SK-N-SH (cell line): ENCODE results near the gene CTTN. TPM values are rescaled to one million over a fixed set of nuclear protein-coding genes. Genes with fewer than 3 reads are reported as not detected.

ENCODE experiments used
- CTCF ChIA-PET: fragments of 300-600, 350-600 bp; formaldehyde crosslinking; extraction: SDS; loops from one replicate; lab custom pipeline; 2021; lab: Yijun Ruan, JAX
- POLR2A ChIA-PET: fragments of 350-600 bp; sonication (Branson Sonifier 250); formaldehyde crosslinking; extraction: SDS; loops from one replicate; lab custom pipeline; 2020; ENCODE audit warnings: antibody characterized with exemption, inconsistent platforms; lab: Yijun Ruan, JAX
- DNase-seq: peaks from one replicate; pipeline ENCODE4 v3.0.0; 2012
- H2AFZ ChIP-seq: fragments of 200-600 bp; sonication (generic); 2 replicates; pipeline ENCODE4 v1.8.1; 2016; ENCODE audit warnings: antibody characterized with exemption, mild to moderate bottlenecking, low read depth
- H3F3A ChIP-seq: fragments of 200-600 bp; sonication (generic); replicated peaks from 2 replicates; pipeline ENCODE3; 2016; ENCODE audit warnings: antibody characterized with exemption, mild to moderate bottlenecking; ENCODE audit not compliant: insufficient read depth
- H3K27ac ChIP-seq, 2 experiments: fragments of 200-500 bp in 1 of 2; fragments of 200-600 bp in 1 of 2; sonication (Bioruptor generic) in 1 of 2; sonication (generic), shearing (Covaris generic) in 1 of 2; 2 replicates each; pipeline versions ENCODE4 v1.5.1 to v1.6.1; 2014 to 2016; ENCODE audit warnings: low read depth in 2 of 2, inconsistent platforms in 1 of 2, low read length in 1 of 2, mild to moderate bottlenecking in 1 of 2, mixed read lengths in 1 of 2
- H3K27me3 ChIP-seq: fragments of 200-600 bp; sonication (generic), shearing (Covaris generic); 2 replicates; pipeline ENCODE4 v1.6.1; 2016; ENCODE audit warnings: mixed run types; ENCODE audit not compliant: insufficient read depth
- H3K36me3 ChIP-seq, 2 experiments: fragments of 200-500 bp in 1 of 2; fragments of 200-600 bp in 1 of 2; sonication (Bioruptor generic) in 1 of 2; sonication (generic) in 1 of 2; replicated peaks in 1 of 2; 2 replicates each; pipeline versions ENCODE3 to v1.5.1; 2014 to 2016; ENCODE audit warnings: low read length in 1 of 2, mild to moderate bottlenecking in 1 of 2; ENCODE audit not compliant: insufficient read depth in 2 of 2, control insufficient read depth in 1 of 2
- H3K4me1 ChIP-seq, 2 experiments: fragments of 200-500 bp in 1 of 2; fragments of 200-600 bp in 1 of 2; sonication (Bioruptor generic) in 1 of 2; sonication (generic), shearing (Covaris generic) in 1 of 2; 2 replicates each; pipeline versions ENCODE4 v1.5.1 to v1.6.1; 2014 to 2016; ENCODE audit warnings: low read depth in 1 of 2, low read length in 1 of 2, mixed run types in 1 of 2; ENCODE audit not compliant: insufficient read depth in 2 of 2, control insufficient read depth in 1 of 2
- H3K4me2 ChIP-seq: fragments of 200-600 bp; sonication (generic), shearing (Covaris generic); 2 replicates; pipeline ENCODE4 v1.6.1; 2017; ENCODE audit warnings: mixed run types
- H3K4me3 ChIP-seq, 2 experiments: fragments of 200-500 bp in 1 of 2; fragments of 200-600 bp in 1 of 2; sonication (Bioruptor generic) in 1 of 2; sonication (generic), shearing (Covaris generic) in 1 of 2; 2 replicates each; pipeline versions ENCODE4 v1.5.1 to v1.8.1; 2014 to 2016; ENCODE audit warnings: low read depth in 2 of 2, inconsistent platforms in 1 of 2, low read length in 1 of 2, mild to moderate bottlenecking in 1 of 2, mixed read lengths in 1 of 2, moderate library complexity in 1 of 2
- H3K79me2 ChIP-seq: fragments of 200-600 bp; sonication (generic); 2 replicates; pipeline ENCODE4 v1.8.1; 2017; ENCODE audit warnings: mild to moderate bottlenecking; ENCODE audit not compliant: insufficient read depth
- H3K9ac ChIP-seq: fragments of 200-600 bp; sonication (generic); 2 replicates; pipeline ENCODE4 v1.6.1; 2017; ENCODE audit warnings: mixed run types
- H3K9me2 ChIP-seq: fragments of 200-600 bp; sonication (generic); 2 replicates; pipeline ENCODE4 v1.6.1; 2017; ENCODE audit warnings: mixed run types
- H3K9me3 ChIP-seq: fragments of 200-600 bp; sonication (generic); 2 replicates; pipeline ENCODE4 v1.6.1; 2017; ENCODE audit warnings: mixed run types, mild to moderate bottlenecking, moderate library complexity
- H4K20me1 ChIP-seq: fragments of 200-600 bp; sonication (generic); 2 replicates; pipeline ENCODE4 v1.6.1; 2017; ENCODE audit warnings: mild to moderate bottlenecking, mixed run types; ENCODE audit not compliant: insufficient read depth
- CTCF ChIP-seq: fragments of 200-600 bp; sonication (generic); IDR thresholded peaks from 2 replicates; pipeline ENCODE4 v1.6.1; 2017; ENCODE audit warnings: antibody characterized with exemption, mild to moderate bottlenecking, moderate library complexity
- EZH2phosphoT487 ChIP-seq: fragments of 200-600 bp; sonication (generic); IDR thresholded peaks from 2 replicates; pipeline ENCODE4 v1.6.1; 2017; ENCODE audit warnings: low read depth, mixed run types, mild to moderate bottlenecking, antibody characterized with exemption, moderate library complexity, borderline replicate concordance
- GATA2 ChIP-seq: sonication (generic); formaldehyde crosslinking; IDR thresholded peaks from 2 replicates; pipeline ENCODE4 v1.5.0; 2020; ENCODE audit warnings: mild to moderate bottlenecking, missing genetic modification reagents
- IRF3 ChIP-seq: fragments of 150-350 bp; IDR thresholded peaks from 2 replicates; pipeline ENCODE4 v1.6.1; 2016; ENCODE audit warnings: mild to moderate bottlenecking, low read depth, low read length
- MXI1 ChIP-seq: IDR thresholded peaks from 2 replicates; pipeline ENCODE4 v1.6.1; 2012; ENCODE audit warnings: mild to moderate bottlenecking, low read depth, low read length, improper control_type of control experiment
- NRF1 ChIP-seq: IDR thresholded peaks from 2 replicates; pipeline ENCODE4 v1.6.1; 2012; ENCODE audit warnings: low read depth, mild to moderate bottlenecking, low read length
- PBX3 ChIP-seq: IDR thresholded peaks from 2 replicates; pipeline ENCODE4; 2012
- RCOR1 ChIP-seq: fragments of 150-350 bp; IDR thresholded peaks from 2 replicates; pipeline ENCODE4 v1.6.1; 2017; ENCODE audit warnings: antibody characterized with exemption, low read length
- REST ChIP-seq: IDR thresholded peaks from 2 replicates; pipeline ENCODE4 v1.6.1; 2012; ENCODE audit warnings: mild to moderate bottlenecking, low read depth, low read length, moderate library complexity
- SIN3A ChIP-seq: IDR thresholded peaks from 2 replicates; pipeline ENCODE4 v1.6.1; 2012; ENCODE audit warnings: low read depth, mild to moderate bottlenecking, low read length, moderate library complexity, borderline replicate concordance
- TCF12 ChIP-seq: IDR thresholded peaks from 2 replicates; pipeline ENCODE4 v1.4.0; 2012
- USF2 ChIP-seq: fragments of 150-350 bp; IDR thresholded peaks from 2 replicates; pipeline ENCODE4 v1.6.1; 2017; ENCODE audit warnings: antibody characterized with exemption, low read length, low read depth, borderline replicate concordance
- WGBS: methylation state at CpG from one replicate; pipeline ENCODE4 v1.1.6; 2017; ENCODE audit warnings: low lambda C conversion rate; 5-methylcytosine and 5-hydroxymethylcytosine counted together
- polyA plus RNA-seq, 3 experiments: library from polyadenylated mRNA; depleted of rRNA; stranded (reverse); fragments of >200 nt; gene quantifications; 2 replicates each; pipeline ENCODE4 v1.2.3, GENCODE V29; 2012

The CTTN gene
- polyA plus RNA-seq, 1 of the 3 experiments (the other 2 are of a cell fraction): 243 TPM

- no peak for DNase-seq
- Histone ChIP-seq H3K9me3 (no peaks in the 10 kb centered on the region), H3K27ac (no peak overlapping the region), H4K20me1 (peaks cover 62% of the 10 kb centered on the region), H3K27me3 (no peaks in the 10 kb centered on the region), H3K36me3 (peaks cover 66 to 84% of the 10 kb centered on the region in 2 experiments), H3K4me2 (no peak overlapping the region), H3F3A (peaks cover 15% of the 10 kb centered on the region), H3K9ac (no peak overlapping the region)
- CTCF ChIA-PET: no interaction called here
- TF ChIP-seq IRF3 (no peak), USF2 (no peak), PBX3 (no peak), MXI1 (no peak), RCOR1 (no peak), TCF12 (no peak), GATA2 (CRISPR knock-in tag) (no peak), CTCF (no peak), EZH2phosphoT487 (no peak), REST (no peak), NRF1 (no peak), SIN3A (no peak)
- TF ChIP-seq, all 33 proteins: peak for 0
- POLR2A ChIA-PET: no interaction called here
- Histone ChIP-seq H3K79me2 (peaks cover 63% of the 10 kb centered on the region), H2AFZ (no peak overlapping the region), H3K9me2 (no peaks in the 10 kb centered on the region), H3K4me3 (no peak overlapping the region), H3K4me1 (no peaks in the 10 kb centered on the region; a peak in 1 of 4 replicates)
- 97% methylated on average over 20 of the region's 20 CpGs for WGBS
Observed at GRCh38 chr11:70416881-70417280, 18.6 kb downstream of the CTTN start.
